GM11168 (cell line): Measurements from ENCODE around the gene TASP1.

Experiments used
- in situ Hi-C: fragments of 300-500 bp; cut with MboI; formaldehyde crosslinking; loops from one replicate; pipeline ENCODE4 v1.12.0; 2022; ENCODE audit warnings: low sequenced_read_pairs; ENCODE audit not compliant: unreplicated experiment

TASP1 gene

GRCh38 chr20:13452470-13453124, 186.1 kb downstream of the TASP1 start:
- in situ Hi-C loops = no loop called here

GRCh38 chr20:13449868-13450434, 188.8 kb downstream of the TASP1 start:
- in situ Hi-C loops = no loop called here

GRCh38 chr20:13447385-13448180, 191.1 kb downstream of the TASP1 start:
- in situ Hi-C loops = no loop called here

GRCh38 chr20:13443690-13444089, 195.0 kb downstream of the TASP1 start:
- in situ Hi-C loops = no loop called here

- in situ Hi-C loops = no loop called here
Measured at GRCh38 chr20:13442986-13443385, 195.7 kb downstream of the TASP1 start.

- in situ Hi-C loops = no loop called here
Measured at GRCh38 chr20:13441388-13441787, 197.3 kb downstream of the TASP1 start.

GRCh38 chr20:13436530-13436929, 202.2 kb downstream of the TASP1 start:
- in situ Hi-C loops = no loop called here

GRCh38 chr20:13432126-13432525, 206.6 kb downstream of the TASP1 start:
- in situ Hi-C loops = no loop called here

- in situ Hi-C loops = no loop called here
Measured at GRCh38 chr20:13430346-13431002, 208.3 kb downstream of the TASP1 start.

- in situ Hi-C loops = no loop called here
Measured at GRCh38 chr20:13428684-13429083, 210.0 kb downstream of the TASP1 start.

GRCh38 chr20:13426870-13427269, 211.9 kb downstream of the TASP1 start:
- in situ Hi-C loops = no loop called here

- in situ Hi-C loops = no loop called here
Measured at GRCh38 chr20:13425381-13426135, 213.2 kb downstream of the TASP1 start.

GRCh38 chr20:13424174-13424833, 214.4 kb downstream of the TASP1 start:
- in situ Hi-C loops = no loop called here

- in situ Hi-C loops = no loop called here
Measured at GRCh38 chr20:13423472-13424173, 215.1 kb downstream of the TASP1 start.

GRCh38 chr20:13422637-13423036, 216.1 kb downstream of the TASP1 start:
- in situ Hi-C loops = no loop called here

GRCh38 chr20:13420625-13421024, 218.1 kb downstream of the TASP1 start:
- in situ Hi-C loops = no loop called here

GRCh38 chr20:13419477-13419876, 219.3 kb downstream of the TASP1 start:
- in situ Hi-C loops = no loop called here

GRCh38 chr20:13418263-13419229, 220.2 kb downstream of the TASP1 start:
- in situ Hi-C loops = no loop called here
